AG09319 (cell line): ENCODE measurements around the gene RAP1GAP2.

ENCODE experiments used
- DNase-seq: peaks from one replicate; pipeline ENCODE4 v3.0.0-alpha.2; 2010; ENCODE audit warnings: low read depth; ENCODE audit errors: extremely low read depth
- TF ChIP-seq, protein P1 (sequence below): IDR thresholded peaks from 2 replicates; pipeline ENCODE4 v1.5.1; 2011; ENCODE audit warnings: low read depth, mild to moderate bottlenecking, inconsistent platforms, low read length, moderate library complexity

Gene RAP1GAP2

DNA sequence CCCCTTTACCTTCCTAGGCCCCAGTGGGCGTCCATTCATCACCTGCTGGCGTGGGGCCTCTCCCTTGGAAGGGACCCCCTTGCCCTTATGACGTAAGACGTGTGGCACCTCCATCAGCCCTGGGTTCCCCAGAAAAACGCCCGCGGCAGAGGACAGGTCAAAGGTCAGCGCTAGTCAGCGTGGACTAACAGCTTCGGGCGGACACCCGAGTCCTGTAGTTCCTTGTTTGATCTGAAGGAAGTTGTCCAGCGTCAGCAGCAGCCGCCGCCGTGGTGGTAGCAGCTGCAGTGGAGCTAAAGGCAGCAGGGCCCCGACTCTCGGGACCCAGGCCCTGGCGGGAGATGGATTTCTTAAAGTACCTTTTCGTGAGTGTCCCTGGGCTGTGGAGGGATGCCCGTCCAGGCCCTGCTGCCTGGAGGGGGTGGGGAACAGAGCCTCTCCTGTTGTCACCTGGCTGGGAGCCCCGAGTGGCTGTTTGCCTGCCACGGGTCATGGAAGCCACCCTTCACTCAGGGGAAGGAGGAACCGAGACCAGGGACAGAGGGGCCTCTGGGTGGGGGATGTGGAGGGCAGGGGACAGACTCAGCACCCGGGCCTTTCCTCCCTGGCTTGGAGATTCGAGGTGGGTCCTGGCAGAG, 143.6 kb downstream of the RAP1GAP2 start:
- no peak for DNase-seq
- TF ChIP-seq, protein P1, sequence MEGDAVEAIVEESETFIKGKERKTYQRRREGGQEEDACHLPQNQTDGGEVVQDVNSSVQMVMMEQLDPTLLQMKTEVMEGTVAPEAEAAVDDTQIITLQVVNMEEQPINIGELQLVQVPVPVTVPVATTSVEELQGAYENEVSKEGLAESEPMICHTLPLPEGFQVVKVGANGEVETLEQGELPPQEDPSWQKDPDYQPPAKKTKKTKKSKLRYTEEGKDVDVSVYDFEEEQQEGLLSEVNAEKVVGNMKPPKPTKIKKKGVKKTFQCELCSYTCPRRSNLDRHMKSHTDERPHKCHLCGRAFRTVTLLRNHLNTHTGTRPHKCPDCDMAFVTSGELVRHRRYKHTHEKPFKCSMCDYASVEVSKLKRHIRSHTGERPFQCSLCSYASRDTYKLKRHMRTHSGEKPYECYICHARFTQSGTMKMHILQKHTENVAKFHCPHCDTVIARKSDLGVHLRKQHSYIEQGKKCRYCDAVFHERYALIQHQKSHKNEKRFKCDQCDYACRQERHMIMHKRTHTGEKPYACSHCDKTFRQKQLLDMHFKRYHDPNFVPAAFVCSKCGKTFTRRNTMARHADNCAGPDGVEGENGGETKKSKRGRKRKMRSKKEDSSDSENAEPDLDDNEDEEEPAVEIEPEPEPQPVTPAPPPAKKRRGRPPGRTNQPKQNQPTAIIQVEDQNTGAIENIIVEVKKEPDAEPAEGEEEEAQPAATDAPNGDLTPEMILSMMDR, result no peak

DNA sequence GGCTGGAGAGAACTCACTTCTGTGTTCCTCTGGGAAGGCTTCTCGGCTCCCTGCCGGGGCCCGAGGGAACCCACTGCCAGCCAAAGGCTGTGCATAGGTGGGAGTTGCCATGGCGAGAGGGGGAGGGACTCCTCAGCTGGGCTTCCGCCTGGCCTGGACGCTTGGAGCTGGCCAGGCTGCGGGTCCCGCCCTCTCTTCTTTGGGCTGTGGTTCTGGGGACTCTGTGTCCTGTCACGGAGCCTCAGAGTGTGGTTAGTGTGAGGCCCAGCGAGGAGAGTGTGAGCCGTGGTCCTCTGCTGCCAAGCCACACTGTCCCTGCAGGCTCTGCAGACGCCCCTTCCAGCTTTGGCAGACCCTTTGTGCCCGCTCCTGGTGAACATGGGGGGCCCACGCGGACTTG, 144.1 kb downstream of the RAP1GAP2 start:
- TF ChIP-seq, protein P1, result no peak

DNA sequence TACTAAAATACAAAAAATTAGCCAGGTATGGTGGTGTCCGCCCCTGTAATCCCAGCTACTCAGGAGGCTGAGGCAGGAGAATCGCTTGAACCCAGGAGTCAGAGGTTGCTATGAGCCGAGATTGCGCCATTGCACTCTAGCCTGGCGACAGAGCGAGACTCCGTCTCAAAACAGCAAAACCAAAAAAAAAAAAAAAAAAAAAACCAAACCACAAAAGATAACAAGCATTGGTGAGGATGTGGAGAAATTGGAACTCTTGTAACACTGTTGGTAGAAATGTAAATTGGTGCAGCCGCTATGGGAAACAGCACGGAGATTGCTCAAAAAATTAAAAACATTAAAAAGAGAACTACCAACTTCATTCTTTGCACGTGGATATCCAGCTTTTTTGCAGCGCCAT, 147.7 kb downstream of the RAP1GAP2 start:
- DNase-seq, result no peak
- TF ChIP-seq, protein P1, result no peak

More for the DNA sequence above, 144.1 kb downstream of the RAP1GAP2 start:
- DNase-seq, result no peak

DNA sequence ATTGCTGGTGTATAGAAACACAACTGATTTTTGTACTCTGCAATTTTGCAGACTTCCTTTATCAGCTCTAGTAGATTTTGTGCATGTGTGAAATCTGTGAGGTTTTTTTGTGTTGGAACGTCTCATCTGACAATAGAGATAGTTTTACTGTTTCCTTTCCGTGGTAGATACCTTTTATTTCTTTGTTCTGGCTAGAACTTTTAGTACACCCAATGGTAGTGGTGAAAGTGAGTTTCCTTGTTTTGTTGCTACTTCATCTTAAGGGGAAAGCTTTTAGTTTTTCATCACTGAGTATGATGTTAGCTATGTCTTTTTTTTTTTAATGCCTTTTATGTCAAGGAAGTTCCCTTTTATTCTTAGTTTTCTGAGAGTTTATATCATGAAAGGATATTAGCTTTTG, 149.1 kb downstream of the RAP1GAP2 start:
- TF ChIP-seq, protein P1, result no peak
- DNase-seq, result no peak

DNA sequence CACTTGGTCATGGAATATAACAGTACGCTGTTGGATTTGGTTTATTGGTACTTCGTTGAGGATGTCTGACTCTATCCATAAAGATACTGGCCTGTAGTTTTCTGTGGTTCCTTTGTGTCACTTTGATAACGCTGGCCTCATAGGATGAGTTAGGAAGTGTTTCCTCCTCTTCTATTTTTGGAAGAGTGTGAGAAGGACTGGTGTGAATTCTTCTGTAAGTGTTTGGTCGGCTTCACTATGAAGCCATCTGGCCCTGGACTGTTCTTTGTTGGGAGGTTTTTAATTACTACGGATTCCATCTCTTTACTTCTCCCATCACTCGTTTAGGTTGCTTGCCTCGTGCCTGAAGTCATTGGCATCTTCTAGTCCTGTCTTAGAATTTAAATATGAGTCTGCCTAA, 149.9 kb downstream of the RAP1GAP2 start:
- TF ChIP-seq, protein P1, result no peak
- DNase-seq, result no peak

DNA sequence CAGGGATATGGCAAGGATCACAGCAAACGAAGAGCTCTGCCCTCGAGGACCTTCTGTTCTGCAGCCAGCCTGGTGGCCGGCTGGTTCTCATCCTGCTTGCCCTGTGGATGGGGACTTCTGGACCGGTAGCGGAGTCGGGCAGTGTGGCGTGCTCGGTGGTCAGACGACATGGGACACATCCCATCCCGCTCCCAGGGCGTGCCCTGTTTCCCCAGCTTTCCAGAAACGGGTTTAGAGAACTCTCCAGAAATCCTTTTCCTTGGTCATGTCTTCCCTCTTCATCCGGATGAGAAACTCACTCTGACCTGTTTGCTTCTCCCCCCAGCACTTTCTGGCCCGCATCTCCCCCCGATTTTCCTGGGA, 151.3 kb downstream of the RAP1GAP2 start:
- no peak for DNase-seq
- TF ChIP-seq, protein P1, result no peak

DNA sequence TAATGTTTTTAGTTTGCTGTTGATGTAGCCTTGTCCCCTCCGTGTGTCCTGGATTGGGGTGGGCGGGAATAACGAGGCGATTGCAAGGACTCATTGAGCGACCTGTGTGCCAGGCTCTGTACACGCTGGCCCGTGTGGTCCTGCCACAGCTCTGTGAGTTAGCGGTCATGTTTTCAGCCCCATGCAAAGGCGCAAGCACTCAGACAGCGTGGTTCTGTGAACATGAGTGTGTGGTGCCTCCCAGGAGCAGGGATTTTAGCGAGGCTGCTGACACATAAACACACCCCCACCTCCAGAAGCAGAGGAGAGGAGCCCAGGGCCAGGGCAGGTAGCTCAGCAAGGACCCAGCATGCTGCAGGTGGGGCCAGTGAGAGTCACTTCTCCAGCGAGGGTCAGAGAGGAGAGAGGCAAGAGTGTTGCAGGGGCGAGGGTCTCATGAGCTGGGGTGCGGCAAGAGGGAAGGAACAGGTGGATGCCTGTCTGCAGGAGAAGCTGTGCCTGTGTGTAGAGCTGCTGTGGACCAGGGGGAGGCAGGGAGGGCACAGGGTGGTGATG, 151.8 kb downstream of the RAP1GAP2 start:
- TF ChIP-seq, protein P1, result no peak
- DNase-seq, result no peak
